NCI-H1105 treated with DMSO at 0.1 percent for 48 hours (cell line): ENCODE data around the gene ENPP1.
"Not testable (repeated sequence)": the region's sequence is repeated elsewhere in the genome, so short reads cannot be mapped to it uniquely, and the experiment has no call there.

Source experiments
- DNase-seq: peaks from one replicate; lab custom pipeline; 2025; lab: John Stamatoyannopoulos, UW

Gene ENPP1

DNA sequence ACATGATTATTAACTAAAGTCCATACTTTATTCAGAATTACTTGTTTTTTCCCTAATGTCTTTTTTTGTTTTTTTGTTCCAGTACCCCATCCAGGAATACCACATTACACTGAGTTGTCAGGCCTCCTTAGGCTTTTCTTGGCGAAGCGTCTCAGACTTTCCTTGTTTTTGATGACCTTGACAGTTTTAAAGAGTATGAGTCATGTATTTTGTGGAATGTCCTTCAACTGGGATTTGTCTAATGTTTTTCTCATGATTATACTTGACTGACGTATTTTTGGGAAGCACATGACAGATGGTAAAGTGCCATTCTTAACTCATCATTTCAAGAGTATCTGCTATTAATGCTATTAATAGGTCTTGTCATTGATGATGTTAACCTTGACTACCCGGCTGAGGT is 23.6 kb downstream of the ENPP1 start:
- no peak for DNase-seq

DNA sequence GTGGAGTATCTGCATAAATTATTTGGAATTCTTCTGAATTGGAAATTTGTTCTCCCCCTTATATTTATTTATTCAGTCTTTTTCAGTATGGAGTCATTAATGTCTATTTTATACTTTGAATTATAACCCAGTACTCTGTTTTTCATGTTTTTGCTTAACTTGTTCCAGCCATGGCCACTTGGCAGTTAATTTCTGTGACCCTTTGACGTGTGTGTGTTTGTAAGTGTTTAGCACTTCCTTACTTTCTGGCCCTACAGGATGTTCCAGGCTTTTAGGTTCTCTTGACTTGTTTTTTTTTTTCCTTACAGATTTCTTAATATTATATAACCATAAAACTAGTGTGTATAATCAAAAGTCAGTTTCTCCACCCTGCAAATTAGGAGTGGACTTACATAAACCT is 24.1 kb downstream of the ENPP1 start:
- DNase-seq = no peak

DNA sequence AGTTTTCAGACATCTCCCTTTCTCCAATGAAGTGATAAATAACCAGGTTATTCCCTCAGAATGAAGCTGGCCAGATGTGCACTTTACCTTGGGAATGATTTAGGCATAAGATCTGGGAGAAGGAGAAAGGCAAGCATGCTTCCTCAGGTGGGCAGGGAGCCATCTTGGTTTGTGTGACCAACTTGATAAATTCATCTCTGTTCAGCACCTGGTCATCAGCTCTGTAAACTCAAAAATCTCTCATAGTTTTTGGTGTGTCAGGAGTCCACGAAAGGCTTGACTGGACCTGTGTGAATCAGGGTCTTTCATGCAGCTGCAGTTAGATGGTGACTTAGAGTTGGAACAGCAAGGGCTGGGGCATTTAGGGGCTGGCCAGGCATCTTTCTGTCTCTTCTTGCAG is 24.5 kb downstream of the ENPP1 start:
- no peak for DNase-seq

DNA sequence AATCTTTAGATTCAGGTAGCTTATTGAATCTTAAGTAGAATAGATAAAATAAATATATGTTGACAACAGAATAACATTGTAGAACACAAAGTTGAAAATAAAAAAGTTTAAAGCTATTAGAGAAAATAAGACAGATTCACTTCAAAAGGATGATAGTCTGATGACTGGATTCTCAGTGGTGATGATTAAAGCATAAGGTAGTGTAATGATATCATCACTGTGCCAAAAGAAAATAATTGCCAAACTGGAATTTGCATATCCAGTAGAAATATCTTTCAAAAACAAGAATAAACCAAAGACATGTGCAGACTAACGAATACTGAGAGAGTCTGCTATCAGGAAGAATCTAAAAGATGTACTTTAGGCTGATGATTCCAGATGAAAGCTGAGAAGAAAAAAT is 30.2 kb downstream of the ENPP1 start:
- DNase-seq = no peak

DNA sequence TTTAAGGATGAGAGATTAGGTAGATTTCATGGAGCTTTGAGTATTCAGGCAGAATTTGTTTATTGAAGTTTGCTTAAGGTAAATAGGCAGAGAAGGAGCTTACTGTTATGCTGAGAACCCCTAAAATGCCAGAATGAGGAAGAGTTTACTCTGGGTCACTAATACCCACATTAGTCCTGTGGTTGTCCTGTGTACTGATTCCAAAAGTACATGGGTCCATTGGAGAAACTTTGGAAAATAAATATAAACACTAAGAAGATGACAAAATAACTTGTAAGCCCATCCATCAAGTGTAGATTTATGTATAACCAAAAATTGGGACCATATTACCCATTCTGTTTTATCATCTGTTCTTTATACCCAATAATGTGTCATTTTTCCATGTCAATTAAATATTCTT is 31.6 kb downstream of the ENPP1 start:
- DNase-seq = no peak

DNA sequence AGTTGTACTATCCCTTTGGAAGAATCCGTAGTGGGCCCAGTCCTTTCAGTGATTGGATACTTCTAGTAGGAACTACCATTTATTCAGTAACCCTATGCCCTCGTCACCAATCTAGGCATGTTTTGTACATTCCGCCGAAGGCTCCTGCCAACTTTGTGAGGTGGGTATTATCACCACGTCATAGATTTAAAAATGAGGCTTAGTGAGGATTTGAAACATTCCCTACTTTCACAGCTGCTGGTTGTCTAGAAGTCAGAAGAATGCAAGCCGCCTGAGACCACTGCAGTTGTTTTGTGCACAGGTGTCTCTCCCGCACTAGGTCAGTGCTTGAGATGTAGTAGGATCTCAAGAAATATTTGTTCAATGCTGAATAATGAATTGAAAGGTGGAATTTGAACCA is 32.6 kb downstream of the ENPP1 start:
- DNase-seq = no peak

DNA sequence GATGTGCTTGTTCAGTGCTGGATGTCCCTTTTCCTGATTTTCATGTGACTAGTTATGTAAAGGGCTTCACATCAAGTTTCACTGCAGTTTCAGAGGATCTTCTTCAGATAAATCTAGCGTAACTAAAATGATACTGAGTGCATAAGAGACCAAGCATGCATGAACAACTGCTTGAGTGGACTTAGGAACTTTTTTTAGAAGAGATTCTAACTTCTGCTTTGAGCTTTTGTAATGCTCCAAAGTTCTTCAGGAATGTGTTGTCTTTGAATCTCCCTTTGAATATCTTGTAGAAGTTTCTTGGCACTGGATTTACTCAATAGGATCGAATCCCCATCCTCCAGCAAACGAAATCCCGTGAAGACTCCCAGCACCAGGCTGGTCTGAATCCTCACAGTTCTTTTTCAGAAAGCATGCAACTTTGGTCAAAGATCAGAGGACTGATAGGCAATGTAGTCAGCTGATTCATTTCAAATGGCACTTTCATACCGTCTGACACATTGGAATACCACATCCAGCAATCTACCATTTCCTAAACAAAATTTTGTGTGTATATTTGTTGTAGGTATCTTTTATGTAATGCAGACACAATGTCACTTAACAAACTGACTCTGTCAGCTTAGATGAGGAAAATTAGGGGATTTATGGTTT is 33.2 kb downstream of the ENPP1 start:
- no peak for DNase-seq

DNA sequence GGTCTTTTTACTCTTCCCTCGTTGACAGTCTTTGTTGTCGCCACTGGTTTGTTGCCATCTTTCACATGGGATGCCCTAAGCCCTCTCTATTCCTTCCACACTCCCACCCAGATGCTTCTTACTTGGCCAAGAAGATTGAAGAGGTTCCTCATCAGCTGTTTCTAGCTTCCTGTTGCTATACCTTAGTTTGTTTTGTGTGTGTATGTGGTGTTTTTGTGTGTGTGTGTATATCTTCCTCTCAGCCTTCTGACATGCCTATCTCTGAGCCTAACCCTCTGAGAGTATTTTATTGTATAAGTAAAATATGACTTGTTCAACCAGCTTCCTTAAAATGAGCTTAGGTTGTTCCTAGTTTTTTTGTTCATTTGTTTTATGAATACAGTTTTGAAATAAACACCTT is 35.9 kb downstream of the ENPP1 start:
- no peak for DNase-seq

DNA sequence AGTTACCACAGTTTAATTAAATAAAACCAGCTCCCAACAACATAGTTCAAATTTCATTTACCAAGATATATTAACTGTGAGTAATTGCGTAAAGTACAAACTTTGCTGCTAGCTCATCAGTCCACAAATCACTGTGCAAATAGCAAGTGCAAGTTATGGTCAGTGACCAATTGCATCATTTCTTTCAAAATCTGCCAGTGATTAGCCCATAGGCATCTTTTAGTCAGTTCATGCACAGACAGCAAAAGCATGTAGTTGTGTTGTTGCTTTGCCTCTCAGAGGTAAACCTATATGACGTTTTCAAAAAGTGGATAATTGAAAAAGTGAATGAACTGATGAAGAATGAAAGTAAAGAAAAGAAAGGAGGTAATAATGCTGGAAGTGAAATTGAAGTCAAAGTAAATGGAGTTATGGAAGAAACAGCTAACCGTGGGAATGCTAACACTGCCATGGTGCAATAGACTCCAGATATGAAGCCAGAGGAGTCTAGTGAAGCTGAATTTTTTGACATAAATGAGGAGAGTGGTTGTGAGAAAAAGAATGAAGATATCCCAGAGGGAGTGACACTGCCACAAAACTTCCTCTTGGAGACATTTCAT is 36.5 kb downstream of the ENPP1 start:
- no peak for DNase-seq

DNA sequence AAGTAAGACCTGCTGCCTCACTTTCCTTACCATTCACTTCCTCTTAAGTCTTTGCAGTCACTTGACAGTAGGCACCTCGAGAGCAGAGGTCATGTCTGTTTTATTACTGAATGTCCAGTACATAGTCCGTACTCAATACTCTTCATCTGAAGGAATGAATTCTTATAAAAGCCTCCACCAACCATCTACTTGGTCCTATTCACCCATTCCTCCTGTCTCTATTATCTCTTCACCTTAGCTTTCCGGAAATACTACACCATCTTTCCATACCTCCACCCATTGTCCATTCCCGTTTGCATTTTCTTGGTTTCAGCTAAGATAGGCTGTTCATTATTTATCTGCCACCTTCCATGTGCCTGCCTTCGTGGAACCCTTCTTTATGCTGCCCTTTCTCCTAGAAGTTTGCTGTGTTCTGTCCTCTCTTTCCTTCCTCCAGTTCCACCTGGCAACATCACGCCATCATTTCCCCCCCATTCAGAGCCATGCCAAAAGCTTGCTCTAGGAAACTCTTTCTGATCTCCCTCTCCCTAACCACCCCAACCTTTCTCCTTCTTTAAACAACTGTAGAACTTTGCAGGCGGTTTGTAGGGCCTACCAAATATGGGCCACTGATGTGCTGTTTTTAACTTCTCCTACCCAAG is 38.3 kb downstream of the ENPP1 start:
- no peak for DNase-seq

DNA sequence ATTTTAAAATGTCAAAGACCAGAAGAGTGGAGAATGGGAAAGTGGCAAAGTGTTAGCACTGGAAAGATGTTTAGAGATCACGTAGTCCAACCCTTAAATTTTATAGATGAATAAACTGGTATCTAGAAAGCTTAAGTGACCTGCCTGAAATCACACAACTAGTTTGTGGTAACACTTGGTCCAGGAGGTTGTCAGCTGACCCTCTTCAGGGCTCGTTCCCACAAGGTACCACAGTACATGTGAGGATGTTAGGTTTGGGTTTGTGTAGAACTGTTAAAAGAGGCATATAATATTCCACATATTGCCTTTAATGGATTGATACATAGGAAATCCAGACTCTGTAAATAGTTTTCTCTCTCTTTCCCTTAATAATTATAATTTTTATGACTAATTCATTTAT is 39.1 kb downstream of the ENPP1 start:
- no peak for DNase-seq

DNA sequence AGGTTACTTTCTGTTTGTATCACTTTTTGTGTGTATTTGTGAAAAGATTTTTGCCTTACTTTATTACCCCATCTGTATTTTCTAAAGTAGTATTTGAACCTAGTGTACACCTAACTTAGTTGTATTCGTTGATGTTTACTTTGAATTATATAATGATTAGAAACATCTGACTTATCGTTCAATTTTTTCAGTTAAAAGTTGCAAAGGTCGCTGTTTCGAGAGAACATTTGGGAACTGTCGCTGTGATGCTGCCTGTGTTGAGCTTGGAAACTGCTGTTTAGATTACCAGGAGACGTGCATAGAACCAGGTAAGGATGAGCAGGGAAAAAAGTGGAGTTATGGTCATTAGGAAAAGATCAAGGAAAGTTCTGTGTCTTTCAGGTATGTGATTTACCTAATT is 42.0 kb downstream of the ENPP1 start:
- no peak for DNase-seq

DNA sequence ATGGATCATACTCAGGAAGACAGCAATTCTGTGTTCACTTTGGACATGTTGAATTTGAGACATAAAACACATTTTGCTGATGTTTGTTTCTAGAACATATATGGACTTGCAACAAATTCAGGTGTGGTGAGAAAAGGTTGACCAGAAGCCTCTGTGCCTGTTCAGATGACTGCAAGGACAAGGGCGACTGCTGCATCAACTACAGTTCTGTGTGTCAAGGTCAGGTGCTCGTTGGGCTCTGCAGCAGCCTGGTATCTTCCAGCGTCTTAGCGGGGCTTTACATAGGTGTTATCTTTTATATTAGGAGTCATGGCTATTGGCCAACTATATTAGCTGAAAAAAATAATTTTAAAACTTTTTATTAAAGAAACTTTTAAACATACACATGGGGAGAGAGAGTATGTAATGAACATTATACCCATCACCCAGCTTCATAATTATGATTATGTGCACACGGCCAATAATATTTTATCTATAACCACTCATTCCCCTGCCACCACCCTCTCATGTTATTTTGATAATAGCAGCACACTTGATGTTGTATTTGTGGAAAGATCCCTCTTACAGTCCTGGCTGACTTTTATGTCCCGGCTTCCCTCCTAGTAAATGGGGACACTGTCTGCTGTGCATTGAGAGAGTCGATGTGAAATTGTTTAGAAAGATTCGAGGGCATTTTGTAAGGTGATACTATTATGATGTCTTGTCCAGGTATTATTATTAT is 43.4 kb downstream of the ENPP1 start:
- no peak for DNase-seq

DNA sequence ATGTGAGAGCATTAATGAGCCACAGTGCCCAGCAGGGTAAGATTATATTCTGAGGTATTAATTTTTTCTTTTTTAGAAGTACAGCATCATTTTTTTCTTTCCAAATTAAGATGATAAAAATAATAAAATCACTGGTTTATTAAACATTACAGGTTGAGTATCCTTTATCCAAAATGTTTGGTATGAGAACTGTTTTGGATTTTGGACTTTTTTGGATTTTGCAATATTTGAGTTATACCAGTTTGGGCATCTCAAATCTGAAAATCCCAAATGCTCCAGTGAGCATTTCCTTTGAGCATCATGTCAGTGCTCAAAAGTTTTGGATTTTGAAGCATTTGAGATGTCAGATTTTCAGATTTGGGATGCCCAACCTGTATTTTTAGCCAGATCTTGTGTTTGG is 44.4 kb downstream of the ENPP1 start:
- no peak for DNase-seq

DNA sequence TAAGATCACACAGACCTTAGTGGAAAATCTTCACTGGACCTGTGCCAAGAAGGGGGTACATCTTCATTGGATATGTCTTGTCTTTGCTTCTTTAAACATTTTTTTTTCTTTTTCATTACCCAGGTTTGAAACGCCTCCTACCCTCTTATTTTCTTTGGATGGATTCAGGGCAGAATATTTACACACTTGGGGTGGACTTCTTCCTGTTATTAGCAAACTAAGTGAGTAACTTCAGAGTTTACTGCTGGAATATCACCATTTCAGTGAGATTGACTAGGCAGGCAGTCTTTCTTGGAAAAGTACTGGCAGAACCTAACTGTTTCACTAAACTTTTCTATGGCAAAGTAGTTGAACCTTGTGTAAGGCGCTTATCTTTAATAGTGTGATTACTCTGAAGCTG is 47.0 kb downstream of the ENPP1 start:
- DNase-seq = no peak

DNA sequence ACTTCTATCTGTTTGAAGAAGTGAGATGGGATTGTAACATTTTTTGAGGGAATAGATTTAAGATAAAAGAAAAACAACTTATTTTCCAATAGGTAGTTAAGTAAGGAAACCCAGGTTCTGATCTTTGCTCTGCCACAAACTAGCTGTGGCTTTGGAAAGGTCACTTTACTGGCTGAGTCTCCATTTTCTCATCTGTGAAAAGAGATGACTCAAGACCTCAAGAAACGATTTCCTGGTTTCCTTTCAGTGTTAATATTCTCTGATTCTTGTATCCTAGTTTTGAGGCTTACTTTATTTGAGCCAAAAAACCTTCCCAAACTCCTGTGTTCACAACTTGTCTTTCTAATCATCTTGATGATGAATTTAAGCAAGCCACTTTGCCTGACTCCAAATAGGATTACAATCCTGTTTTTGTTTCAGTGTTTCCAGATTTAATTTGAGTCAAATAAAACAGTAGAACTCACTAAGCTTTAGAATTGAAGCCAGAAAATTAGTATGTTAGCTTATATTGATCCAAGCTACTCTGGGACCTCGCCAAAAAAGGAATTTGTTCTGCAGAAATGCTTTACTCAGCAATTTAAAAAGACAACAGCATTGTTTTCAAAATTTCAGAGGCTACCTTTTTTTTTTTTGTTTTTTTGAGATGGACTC is 51.1 kb downstream of the ENPP1 start:
- DNase-seq = no peak

DNA sequence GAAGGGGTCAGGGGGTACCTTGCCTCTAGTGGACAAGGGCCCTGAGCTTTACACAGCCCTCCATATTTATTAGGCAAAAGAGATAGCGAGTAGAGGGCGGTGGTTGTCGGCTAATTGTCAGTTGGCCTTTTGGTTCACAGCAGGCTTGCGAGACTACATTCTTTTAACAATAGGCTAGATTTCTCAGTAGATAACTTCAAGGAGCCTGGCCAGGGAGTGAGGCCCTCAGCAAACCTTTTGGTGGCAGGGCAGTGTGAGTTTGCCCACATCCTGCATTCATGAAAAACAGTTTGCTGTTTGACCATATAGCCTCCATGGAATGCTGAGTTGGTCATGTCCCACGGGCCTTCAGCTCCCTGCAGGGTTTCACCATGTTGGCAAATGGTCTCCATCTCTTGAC is 51.8 kb downstream of the ENPP1 start:
- not testable (repeated sequence) for DNase-seq

DNA sequence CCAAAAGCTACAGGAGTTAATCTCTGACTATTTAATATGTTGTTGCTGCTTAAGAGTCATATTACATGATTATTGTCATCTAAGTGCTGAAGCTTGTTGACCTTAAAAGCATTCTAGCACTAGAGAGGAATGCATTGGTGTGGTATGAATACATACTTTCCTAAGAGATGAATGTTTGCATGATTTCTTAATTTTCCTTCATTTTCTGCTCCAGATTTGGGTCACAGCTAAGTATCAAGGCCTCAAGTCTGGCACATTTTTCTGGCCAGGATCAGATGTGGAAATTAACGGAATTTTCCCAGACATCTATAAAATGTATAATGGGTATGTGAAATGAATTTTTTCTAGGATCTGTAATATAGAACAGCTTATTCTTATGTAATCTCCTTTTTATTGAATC is 53.6 kb downstream of the ENPP1 start:
- no peak for DNase-seq

DNA sequence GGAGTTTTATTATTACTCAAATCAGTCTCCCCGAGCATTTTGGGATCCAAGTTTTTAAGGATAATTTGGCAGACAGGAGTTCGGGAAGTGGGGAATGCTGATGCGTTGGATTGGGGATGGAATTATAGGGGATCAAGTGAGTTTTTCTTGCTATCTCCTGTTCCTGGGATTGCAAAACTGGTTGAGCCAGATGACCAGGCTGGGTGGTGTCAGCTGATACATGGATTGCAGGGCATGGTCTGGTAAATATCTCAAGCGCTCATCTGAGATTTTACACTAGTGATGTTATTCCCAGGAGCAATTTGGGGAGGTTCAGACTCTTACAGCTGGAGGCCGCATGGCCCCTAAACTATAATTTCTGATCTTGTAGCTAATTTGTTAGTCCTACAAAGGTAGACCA is 54.7 kb downstream of the ENPP1 start:
- no peak for DNase-seq

DNA sequence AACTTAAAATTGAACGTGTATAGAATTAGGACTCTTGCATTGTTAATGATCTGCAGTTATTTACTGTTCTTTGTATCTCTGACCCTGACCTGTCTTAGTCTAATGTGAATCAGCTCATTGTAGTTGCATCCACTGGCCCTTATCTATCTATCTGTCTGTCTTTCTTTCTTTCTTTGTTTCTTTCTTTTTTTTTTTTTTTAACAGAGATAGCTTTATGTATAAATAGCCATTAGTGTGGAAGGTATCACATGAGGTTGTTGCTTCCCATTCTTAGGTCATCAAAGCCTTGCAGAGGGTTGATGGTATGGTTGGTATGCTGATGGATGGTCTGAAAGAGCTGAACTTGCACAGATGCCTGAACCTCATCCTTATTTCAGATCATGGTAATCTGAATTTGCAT is 59.9 kb downstream of the ENPP1 start:
- no peak for DNase-seq

DNA sequence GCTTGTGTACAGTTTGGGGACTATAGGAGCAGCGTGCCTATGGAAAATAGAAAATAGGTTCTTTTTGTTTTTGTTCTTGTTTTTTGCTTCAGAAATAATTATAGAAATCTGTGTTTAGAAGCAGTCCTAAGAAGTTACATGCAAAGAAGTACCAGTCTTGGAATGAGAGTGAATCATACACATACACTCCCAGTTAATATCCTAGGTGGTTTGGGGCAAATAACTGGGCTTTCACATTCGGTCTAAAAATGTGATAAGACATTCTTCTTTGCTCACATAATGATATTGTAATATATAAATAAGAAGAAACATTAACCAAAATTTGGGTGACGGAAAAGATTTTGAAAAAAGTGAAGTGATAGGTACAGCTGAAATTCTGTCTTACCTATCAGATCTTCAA is 61.0 kb downstream of the ENPP1 start:
- no peak for DNase-seq

DNA sequence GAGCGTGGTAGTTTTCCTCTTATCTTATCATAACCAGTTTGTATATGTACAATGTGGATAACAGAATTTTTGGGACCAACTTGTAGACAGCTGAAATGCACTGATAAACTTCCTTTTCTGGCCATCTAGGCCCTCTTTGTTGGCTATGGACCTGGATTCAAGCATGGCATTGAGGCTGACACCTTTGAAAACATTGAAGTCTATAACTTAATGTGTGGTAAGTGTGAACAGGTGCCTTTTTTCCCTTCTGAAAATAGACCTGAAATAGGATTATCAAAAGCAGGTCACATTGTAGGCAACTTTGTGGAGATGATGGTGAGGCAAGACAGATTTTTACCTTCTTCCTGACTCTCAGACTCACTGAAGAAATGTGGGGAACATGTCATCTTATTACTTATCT is 67.8 kb downstream of the ENPP1 start:
- no peak for DNase-seq

DNA sequence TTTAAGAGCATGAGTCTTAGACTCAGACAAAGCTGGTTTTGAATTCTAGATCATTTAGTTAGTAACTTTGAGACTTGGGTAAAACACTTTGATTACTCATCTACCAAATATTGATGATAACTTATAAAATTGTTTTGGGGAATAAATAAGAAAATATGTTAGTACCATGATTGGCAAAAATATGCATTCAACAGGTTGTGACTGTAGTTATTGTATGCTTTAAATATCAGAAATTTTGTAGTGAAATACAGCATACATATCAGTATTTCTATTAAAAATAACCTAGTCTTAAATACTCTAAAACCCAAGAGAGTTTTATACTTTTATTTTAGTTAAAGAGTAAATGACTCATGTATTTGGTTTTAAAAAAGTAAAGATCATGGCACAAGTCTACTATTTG is 68.7 kb downstream of the ENPP1 start:
- no peak for DNase-seq
